ENCODE data around the gene MYOM1.
A peak's percentile ranks its signal among the peaks of the same experiment; 100 is the strongest.

GRCh38 chr18:3245853-3246634 is 26.3 kb upstream of the MYOM1 start:
- TF ChIP-seq CTCF (IDR thresholded peaks at IDR 0.05), result peak; percentile 93
- peak in 1 of 2 donors; percentile 27 for TF ChIP-seq POLR2A (IDR thresholded peaks at IDR 0.05)

Measured in uterus (tissue), 2 donors.